ENCODE results near the gene ARHGAP15.

The ARHGAP15 gene

GRCh38 chr2:143218621-143219020, 89.4 kb downstream of the ARHGAP15 start:
- POLR2A ChIA-PET = no interaction called here
- CTCF ChIA-PET = no interaction called here
- TF ChIP-seq HDGF (IDR thresholded peaks at IDR 0.05; ENCODE audit: borderline replicate concordance) (no peak), SUZ12 (IDR thresholded peaks at IDR 0.05) (no peak), FOXM1 (IDR thresholded peaks at IDR 0.05; ENCODE audit: borderline replicate concordance) (no peak), LEF1 (IDR thresholded peaks at IDR 0.05; ENCODE audit: borderline replicate concordance) (no peak), FOXA1 (IDR thresholded peaks at IDR 0.05) (no peak), SP1 (IDR thresholded peaks at IDR 0.05) (no peak), BHLHE40 (IDR thresholded peaks at IDR 0.05; ENCODE audit: borderline replicate concordance) (no peak), FOXK2 (IDR thresholded peaks at IDR 0.05) (no peak), L3MBTL2 (conservative IDR thresholded peaks at IDR 0.05) (no peak), ZNF384 (IDR thresholded peaks at IDR 0.05) (no peak), CTBP1 (IDR thresholded peaks at IDR 0.05; ENCODE audit: borderline replicate concordance) (no peak), NFRKB (IDR thresholded peaks at IDR 0.05) (no peak), ARNT (IDR thresholded peaks at IDR 0.05) (no peak), ELF4 (IDR thresholded peaks at IDR 0.05) (no peak), TARDBP (IDR thresholded peaks at IDR 0.05) (no peak)
- TF ChIP-seq, protein P1, sequence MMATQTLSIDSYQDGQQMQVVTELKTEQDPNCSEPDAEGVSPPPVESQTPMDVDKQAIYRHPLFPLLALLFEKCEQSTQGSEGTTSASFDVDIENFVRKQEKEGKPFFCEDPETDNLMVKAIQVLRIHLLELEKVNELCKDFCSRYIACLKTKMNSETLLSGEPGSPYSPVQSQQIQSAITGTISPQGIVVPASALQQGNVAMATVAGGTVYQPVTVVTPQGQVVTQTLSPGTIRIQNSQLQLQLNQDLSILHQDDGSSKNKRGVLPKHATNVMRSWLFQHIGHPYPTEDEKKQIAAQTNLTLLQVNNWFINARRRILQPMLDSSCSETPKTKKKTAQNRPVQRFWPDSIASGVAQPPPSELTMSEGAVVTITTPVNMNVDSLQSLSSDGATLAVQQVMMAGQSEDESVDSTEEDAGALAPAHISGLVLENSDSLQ (IDR thresholded peaks at IDR 0.05) = no peak
- DNase-seq (ENCODE audit: extremely low spot score) = no peak

GRCh38 chr2:143219266-143219665, 90.0 kb downstream of the ARHGAP15 start:
- DNase-seq (ENCODE audit: extremely low spot score) = no peak
- ChIA-PET CTCF (no interaction called here), POLR2A (no interaction called here)
- no peak for TF ChIP-seq CTBP1 (IDR thresholded peaks at IDR 0.05; ENCODE audit: borderline replicate concordance)
- no peak for TF ChIP-seq LEF1 (IDR thresholded peaks at IDR 0.05; ENCODE audit: borderline replicate concordance)
- TF ChIP-seq, protein P1 (IDR thresholded peaks at IDR 0.05) = no peak
- no peak for TF ChIP-seq BHLHE40 (IDR thresholded peaks at IDR 0.05; ENCODE audit: borderline replicate concordance)
- TF ChIP-seq TARDBP (IDR thresholded peaks at IDR 0.05) = no peak
- no peak for TF ChIP-seq SP1 (IDR thresholded peaks at IDR 0.05)
- TF ChIP-seq HDGF (IDR thresholded peaks at IDR 0.05; ENCODE audit: borderline replicate concordance) = no peak
- no peak for TF ChIP-seq L3MBTL2 (conservative IDR thresholded peaks at IDR 0.05)
- TF ChIP-seq NFRKB (IDR thresholded peaks at IDR 0.05) = no peak

DNA sequence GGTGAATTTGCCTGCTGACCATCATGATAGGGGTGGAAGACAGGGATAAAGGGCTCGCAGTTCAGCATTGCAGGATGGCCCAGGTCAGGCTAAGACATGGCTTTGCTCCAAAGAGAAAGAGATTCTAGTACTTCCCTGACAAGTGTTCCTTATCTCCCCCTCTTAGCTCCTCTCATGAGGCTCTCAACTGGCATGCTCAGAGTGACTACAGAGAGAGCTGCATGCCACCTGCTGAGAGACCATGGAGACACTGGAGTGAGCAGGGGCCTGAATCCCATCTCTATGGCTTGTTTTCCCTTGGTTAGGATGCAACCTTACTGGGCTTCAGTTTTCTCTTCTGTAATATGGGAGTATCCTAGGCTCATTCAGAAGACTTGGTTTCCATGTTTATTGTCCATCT, 94.3 kb downstream of the ARHGAP15 start:
- no peak for DNase-seq (ENCODE audit: extremely low spot score)
- no peak for TF ChIP-seq FOXM1 (IDR thresholded peaks at IDR 0.05; ENCODE audit: borderline replicate concordance)
- TF ChIP-seq ZNF384 (IDR thresholded peaks at IDR 0.05) = no peak
- TF ChIP-seq ARNT (IDR thresholded peaks at IDR 0.05) = no peak
- TF ChIP-seq TARDBP (IDR thresholded peaks at IDR 0.05) = no peak
- TF ChIP-seq LEF1 (IDR thresholded peaks at IDR 0.05; ENCODE audit: borderline replicate concordance) = no peak
- no peak for TF ChIP-seq SP1 (IDR thresholded peaks at IDR 0.05)
- TF ChIP-seq SUZ12 (IDR thresholded peaks at IDR 0.05) = no peak
- TF ChIP-seq FOXK2 (IDR thresholded peaks at IDR 0.05) = no peak
- ChIA-PET POLR2A (no interaction called here), CTCF (interaction anchor here (0.7 kb wide), 1 partner anchor 249 kb away, joined by 3 read pairs; no protein-coding TSS in a partner anchor)

DNA sequence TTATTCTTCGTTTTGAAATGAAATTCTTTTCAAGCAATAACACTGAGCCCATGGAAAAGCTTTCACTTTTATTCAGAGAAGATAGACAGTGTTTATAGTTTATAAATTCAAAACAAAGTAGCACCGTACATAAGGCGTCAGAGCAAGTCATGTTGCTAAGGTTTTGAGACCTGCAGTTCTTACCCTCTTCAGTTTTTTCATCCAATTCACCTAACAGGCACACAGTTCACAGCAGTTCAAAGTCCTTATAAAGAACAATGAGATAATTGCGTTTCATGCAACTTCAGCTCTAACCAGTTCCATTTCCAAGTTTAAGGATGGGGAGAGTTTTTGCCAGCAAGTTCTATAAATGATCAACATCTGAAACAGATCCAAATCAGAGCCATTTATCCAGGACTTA, 96.7 kb downstream of the ARHGAP15 start:
- CTCF ChIA-PET = no interaction called here
- POLR2A ChIA-PET = no interaction called here
- no peak for TF ChIP-seq L3MBTL2 (conservative IDR thresholded peaks at IDR 0.05)
- TF ChIP-seq CTBP1 (IDR thresholded peaks at IDR 0.05; ENCODE audit: borderline replicate concordance) = no peak
- no peak for TF ChIP-seq ARNT (IDR thresholded peaks at IDR 0.05)
- no peak for TF ChIP-seq BHLHE40 (IDR thresholded peaks at IDR 0.05; ENCODE audit: borderline replicate concordance)
- no peak for TF ChIP-seq SUZ12 (IDR thresholded peaks at IDR 0.05)
- TF ChIP-seq ELF4 (IDR thresholded peaks at IDR 0.05) = no peak
- TF ChIP-seq FOXM1 (IDR thresholded peaks at IDR 0.05; ENCODE audit: borderline replicate concordance) = no peak
- no peak for TF ChIP-seq NFRKB (IDR thresholded peaks at IDR 0.05)
- no peak for TF ChIP-seq FOXK2 (IDR thresholded peaks at IDR 0.05)
- no peak for TF ChIP-seq FOXA1 (IDR thresholded peaks at IDR 0.05)
- no peak for TF ChIP-seq TARDBP (IDR thresholded peaks at IDR 0.05)

DNA sequence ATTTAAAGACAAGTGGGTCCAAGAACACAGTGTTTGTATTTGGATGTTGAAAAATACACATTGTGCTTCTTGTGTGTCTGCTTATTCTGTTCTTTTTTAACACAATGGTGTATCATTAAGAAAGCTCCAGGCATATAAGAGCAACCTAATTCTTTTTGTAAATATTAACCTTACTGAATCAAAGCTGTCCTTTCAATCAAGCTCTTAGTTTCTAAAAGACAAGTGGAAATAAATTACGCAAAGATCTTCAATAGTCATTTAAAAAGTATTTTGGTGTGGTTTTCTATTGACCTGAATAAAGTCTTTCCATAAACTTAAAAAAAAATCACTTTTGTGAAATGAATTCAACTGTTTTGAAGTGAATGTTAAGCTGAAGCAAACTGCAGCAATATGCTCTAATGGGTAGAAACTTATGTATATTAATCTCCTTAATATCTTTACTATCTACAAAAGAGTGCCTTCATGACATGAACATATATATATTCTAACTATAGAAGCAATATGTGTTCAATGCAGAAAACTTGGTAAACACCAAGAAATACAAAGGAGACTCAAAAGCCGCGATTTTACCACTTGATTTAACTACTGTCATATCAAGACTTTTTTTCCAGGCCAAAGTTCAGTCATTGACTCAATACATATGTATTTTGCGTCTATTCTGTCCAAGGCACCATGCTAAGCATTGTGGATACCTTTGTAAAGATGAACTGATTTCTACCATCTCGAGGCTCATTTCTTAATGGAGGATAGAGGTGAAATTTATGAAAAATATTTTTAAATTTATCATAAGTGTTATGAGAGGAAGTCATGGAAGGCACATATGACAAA, 97.7 kb downstream of the ARHGAP15 start:
- DNase-seq (ENCODE audit: extremely low spot score) = no peak
- POLR2A ChIA-PET = no interaction called here
- TF ChIP-seq NFRKB (IDR thresholded peaks at IDR 0.05) = no peak
- CTCF ChIA-PET = no interaction called here

More for the DNA sequence above, 96.7 kb downstream of the ARHGAP15 start:
- no peak for DNase-seq (ENCODE audit: extremely low spot score)

DNA sequence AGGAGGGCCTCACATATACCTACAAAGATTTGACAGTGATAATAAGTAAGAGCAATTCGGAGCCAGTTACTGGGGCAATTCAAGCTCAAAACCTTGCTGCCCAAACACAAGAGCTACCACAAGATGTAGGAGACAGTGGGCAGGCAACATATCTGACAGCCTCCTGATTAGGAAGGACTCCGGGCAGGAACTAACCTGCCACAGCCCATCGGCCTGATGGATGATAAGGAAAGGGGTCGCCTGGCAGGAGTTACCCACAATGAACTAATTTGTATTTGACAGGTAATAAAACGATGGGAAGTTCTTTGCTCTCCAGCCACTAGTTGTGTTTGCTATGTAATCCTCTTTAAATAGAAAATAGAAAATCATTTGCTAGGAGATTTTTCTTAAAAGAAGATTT, 100.2 kb downstream of the ARHGAP15 start:
- ChIA-PET CTCF (no interaction called here), POLR2A (no interaction called here)
- no peak for DNase-seq (ENCODE audit: extremely low spot score)
- TF ChIP-seq ZNF384 (IDR thresholded peaks at IDR 0.05) = no peak
- TF ChIP-seq FOXK2 (IDR thresholded peaks at IDR 0.05) = no peak
- TF ChIP-seq LEF1 (IDR thresholded peaks at IDR 0.05; ENCODE audit: borderline replicate concordance) = no peak
- TF ChIP-seq HDGF (IDR thresholded peaks at IDR 0.05; ENCODE audit: borderline replicate concordance) = no peak
- TF ChIP-seq TARDBP (IDR thresholded peaks at IDR 0.05) = no peak
- TF ChIP-seq L3MBTL2 (conservative IDR thresholded peaks at IDR 0.05) = no peak
- no peak for TF ChIP-seq FOXA1 (IDR thresholded peaks at IDR 0.05)
- TF ChIP-seq, protein P1 (IDR thresholded peaks at IDR 0.05) = no peak

Data from HEK293T (cell line).